ENCODE data around the gene PGBD5.

The PGBD5 gene

DNA sequence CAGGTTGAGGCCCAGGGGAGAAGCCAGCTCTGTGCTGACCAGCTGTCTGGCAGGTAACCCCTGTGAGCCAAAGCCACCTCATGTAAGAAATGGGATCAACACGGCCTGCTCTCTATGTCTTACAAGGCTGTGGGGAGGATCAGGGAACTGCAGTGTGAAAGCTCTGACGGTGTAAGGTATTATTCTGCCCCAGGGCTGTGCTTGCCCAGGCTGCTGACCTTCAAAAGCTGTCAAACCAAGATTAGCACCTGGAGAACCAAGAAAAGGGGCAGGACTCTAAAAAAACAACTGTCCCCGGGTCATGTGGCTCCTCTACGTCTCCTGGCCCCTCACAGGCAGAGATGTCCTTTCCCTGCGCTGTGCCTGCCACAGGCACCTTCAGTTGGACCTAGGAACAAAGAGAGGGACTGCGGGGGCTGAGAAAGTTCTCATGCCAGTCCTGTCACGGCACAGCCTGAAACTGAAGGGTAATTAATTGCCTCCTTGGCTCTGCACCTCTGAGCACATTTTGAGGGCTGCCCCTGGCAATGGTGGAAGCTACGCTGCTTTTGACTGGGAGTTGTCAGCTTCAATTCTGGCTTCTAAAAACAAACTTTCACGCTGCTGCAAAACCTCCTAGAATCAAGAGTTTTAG, 77.6 kb downstream of the PGBD5 start:
- DNase-seq (ENCODE audit: low spot score): no peak

DNA sequence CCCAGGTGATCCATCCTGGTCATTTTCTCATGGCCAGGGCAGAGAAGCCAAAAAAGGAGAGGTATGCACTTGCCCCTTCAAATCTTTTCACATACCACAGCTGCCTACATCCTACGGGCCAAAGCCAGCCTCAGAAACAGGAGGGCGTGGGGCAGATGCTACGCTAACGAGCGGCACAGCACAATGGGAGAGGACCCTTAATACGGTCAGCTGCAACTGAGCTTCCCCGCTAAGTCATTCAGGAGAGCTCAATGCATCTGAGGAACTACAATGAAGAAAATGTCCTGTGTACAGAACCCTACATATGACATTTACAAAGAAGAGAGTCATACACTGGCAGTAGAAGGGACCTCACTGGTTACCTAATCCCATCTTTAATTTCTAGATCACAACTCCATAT, 78.2 kb downstream of the PGBD5 start:
- no peak for DNase-seq (ENCODE audit: low spot score)

DNA sequence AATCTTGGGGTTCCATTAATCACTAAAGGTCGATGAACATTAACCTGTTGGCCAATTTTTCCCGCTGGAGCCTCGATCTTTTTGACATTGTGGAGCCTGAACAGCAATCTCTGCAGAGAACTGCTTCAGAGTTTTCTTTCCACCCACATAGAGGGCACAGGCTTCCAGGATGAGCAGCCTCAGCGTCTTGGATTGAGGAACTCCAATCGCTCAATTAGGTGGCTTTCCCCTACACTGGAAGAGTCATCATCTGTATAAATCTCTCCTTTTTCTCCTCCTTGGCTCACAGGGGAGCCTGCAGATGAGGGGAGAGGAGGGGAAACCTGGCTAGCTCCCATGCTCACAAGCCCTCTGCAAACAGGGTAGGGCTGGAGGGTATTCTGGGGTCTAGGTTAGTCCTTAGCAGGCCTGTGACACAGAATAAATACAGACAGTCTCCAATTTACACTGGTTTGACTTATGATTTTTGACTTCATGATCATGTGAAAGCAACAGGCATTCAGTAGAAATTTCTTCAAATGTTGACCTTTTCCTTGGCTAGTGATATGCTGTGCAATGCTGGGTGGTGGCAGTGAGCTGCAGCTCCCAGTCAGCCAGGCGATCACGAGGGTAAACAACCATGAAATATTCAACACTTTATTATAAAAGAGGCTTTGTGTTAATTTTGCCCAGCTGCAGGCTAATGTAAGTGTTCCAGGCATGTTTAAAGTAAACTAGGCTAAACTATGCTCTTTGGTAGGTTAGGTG, 80.8 kb downstream of the PGBD5 start:
- DNase-seq (ENCODE audit: low spot score): no peak

DNA sequence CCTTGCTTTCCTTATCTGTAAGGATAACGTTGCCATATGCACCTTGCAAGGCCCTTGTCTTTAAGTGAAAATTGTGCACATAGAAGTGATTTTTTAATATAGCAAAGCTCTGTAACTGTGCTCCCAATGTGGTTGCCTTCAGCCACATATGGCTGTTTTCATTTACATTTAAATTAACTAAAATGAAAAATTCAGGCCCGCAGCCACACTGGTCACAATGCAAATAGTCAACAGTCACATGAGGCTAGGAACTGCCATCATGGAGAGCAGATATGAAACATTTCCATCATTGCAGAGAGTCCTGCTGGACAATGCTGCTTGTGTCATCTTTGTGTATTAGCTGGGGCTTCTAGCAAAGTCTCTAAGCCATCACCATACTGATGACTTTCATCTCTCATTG, 83.4 kb downstream of the PGBD5 start:
- DNase-seq (ENCODE audit: low spot score): no peak

DNA sequence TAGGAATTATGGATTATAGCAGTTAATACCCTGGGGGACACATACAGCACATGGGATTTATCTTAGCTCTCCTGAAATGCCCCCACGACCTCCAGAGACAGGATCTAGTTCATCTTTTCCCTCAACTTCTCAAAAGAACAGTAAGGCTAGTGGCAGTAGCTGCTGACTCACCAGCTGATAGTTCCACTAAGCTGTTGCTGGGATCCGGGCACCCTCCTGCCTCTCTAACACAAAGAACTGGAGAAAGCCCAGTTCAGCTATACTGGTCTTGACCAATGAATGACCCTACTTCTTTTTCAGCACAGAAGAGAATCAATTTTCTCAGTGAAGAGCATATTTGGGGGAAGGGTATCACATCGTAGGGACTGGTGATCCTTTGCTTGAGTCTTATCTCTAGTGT, 84.1 kb downstream of the PGBD5 start:
- no peak for DNase-seq (ENCODE audit: low spot score)

DNA sequence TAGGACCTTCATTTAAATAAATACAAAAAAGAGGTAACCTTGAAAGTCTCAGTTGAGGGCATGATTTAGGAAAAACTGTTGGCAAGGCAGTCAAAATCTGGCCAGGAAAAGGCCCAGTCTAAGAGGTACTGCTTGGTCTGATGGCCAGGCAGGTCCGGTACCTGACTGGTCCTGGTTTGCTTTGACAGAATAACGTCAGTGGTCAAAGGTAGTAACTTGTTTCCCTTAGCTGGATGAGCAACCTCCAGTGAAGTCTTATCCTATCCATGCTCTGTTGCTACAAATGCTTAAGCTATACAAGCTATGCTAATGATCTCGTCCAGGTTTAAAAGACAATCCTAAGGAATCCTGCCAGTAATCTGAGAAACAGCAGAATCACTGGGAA, 85.0 kb downstream of the PGBD5 start:
- DNase-seq (ENCODE audit: low spot score): no peak

DNA sequence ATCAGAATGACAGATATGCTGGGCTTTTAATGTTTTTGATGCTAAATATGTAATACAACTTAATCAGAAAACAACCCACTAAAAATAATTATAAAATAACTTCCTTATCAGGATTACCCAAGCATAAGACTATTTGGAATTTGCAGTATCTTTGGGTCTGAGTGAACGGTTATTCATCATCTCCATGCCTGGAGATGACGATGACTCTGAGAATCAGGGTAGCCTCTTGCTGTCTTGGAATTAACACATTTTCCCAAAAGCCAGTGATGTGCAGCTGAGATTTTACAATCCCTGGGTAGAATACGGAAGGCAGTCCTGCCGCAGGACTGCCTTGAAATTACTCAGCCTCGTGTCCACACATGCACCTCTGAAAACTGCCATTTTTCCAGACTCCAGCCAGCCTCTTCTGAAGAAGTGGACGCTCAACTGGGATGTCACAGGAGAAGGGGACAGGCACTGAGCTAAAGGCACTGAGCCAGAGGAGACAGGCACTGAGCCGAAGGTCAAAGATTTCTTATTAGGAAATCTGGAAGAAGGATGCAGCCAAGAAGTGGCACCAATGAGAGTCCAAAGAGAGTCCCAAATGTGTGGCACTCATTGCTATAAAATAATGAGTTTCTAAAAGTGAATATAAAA, 85.5 kb downstream of the PGBD5 start:
- no peak for DNase-seq (ENCODE audit: low spot score)

DNA sequence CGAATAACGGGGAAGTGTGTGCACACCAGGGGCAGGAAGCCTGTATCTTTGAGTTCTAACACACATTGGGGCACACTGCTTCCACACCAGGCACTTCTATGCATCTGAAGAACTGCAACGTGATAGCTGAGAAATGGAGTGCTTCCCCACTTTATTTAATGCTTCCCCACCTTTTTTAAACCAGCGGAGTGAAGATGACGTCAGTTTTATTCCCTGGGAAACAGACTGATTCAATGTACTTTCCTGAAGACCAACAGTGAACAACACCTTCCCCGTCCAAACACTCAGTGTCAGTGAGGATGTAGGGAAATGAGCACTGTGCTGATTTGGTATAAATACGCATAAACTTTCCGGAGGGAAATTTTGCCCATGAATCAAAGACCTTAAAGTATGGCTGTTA, 87.1 kb downstream of the PGBD5 start:
- DNase-seq (ENCODE audit: low spot score): no peak

DNA sequence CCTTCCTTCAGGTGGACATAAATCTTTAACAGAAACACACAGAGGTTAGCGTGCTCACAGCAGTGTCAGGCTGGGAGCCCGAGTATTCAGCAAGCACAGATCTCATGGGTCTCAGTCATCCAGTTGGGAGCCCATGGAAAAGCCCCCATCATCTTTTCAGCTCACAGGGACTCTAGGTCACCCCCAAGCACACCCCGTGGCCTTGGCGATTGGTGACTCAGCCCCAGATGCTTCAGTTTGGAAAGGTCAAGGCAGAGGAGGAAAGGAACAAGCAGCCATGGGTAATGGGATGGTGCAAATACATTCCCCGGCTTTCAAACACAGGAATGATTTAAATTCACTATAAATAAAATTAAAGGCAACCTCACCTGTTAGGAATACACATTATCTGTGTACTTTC, 88.9 kb downstream of the PGBD5 start:
- no peak for DNase-seq (ENCODE audit: low spot score)

DNA sequence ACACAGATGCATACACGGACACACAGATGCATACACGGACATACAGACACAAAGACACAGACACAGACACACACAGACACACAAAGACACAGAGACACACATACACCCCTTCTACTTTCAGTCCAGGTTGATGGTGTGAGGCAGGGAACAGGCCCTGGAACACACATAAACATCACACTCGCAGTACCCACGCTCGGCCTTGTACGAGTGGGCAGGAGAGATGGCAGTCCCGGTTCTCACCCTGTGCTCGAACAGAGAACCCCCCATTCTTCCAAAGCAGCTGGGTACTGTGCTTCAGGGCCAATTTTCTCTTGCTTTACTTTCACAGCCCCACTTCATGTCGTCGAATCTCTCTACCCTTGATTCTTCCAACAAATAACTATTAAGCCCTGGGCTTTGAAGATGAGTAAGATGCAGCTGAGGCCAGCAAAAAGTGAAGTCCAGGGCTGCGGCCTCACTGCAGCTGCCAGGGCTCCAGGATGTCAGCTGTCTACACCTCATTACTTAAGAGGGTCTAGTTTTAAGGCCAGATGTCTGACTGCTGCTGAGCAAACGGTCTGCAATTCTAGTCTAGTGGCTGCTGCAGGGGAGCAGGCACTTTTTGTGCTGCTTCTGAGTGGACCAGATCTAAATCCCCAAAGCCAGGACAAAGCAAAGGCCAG, 90.1 kb downstream of the PGBD5 start:
- DNase-seq (ENCODE audit: low spot score): no peak

DNA sequence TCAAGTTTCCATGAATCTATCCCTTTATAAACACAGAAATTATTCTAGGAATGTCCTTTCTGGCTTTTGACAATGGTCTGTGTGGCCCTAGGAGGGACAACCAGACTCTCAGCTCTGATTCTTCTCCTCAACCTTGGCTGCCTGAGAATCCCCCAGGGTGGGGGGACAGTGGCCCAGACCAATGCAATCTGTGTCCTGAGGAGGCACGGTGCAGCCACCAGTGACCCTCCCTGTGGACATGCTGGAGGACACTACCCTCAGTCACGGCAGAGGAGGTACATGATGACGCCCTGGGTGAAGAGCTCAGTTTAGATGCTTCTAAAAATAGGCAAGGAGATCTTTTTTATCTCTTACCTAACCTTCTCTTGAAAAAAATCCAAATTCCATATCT, 91.7 kb downstream of the PGBD5 start:
- DNase-seq (ENCODE audit: low spot score): no peak

DNA sequence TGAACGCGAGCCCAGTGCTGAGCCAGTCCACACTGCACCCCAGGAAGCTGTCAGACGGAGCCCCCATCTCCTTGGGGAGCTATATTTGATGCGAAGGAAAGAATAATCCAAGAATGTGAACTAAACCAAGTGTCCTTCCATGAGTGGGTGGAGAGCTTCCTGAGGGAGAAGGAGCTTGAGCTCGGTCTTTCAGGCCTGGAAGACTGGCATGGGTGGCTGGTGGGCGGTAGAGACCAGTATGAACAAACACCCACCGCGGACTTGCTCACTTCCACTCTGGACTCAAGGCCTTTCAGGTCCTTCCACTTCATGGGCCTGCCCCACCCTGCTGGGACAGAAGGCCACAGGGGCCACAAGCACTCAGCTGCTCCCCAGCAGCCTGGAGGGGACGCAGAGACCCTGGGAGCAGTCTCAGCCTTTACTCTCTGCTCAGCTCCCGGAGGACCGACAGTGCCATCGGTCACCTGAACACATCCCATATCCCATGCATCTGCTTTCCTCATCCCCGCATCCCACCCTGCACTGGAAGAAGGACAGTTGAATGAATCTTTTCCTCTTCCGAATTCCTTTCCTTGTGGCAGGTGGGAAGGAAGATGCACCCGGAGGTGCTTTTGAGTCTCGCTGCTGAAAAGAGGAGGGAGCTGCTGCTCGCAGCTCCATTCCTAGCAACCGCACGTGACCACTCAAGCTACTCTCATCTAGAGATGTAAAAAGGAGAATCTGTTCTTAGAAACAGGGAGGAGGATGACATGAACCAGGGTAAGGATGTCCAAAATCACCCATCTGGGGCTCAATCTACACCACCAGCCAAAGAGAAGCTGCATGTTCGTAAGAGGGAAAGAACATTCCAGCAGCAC, 92.3 kb downstream of the PGBD5 start:
- DNase-seq (ENCODE audit: low spot score): no peak

DNA sequence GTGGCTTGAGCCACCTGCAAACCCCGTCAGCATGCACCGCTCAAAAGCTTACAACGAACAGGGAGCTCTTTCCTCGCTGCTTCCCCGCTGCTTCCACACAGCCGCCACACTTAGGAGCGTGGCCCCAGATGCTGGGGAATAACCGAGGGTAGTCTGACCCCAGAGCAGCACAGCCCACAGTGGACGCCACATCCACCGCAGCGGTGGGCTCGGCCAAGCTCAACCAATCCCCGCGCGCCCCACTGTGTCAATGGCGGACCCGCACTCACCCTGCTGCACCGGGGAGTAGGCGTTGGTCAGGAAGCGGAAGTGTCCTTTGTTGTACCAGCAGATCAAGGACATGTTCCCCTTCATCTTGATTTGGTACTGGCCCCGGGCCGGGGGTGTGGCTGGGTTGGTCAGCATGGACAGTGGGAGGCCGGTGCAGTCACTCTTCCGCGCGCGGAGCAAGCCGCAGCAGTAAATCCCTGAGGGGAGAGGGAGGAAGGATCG, 93.5 kb downstream of the PGBD5 start:
- DNase-seq (ENCODE audit: low spot score): no peak

DNA sequence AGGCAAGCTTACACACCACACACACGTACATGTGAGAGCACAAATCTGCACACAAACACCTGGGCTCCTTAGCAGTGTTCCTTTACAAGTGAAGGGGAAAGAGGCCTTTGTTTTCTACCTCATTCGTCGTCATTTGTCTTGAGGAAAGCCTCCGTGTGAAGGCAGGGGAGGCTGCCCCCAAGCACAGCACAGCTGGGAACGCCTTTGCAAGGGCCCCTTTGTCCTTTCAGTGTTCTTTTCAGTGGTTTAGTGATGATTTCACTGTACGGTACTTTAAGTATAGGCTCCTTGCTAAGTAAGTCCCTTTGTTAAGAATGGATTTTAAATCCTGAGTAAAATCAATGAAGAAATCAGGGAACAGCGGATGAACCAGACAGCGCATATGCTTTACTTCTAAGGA, 94.1 kb downstream of the PGBD5 start:
- no peak for DNase-seq (ENCODE audit: low spot score)

DNA sequence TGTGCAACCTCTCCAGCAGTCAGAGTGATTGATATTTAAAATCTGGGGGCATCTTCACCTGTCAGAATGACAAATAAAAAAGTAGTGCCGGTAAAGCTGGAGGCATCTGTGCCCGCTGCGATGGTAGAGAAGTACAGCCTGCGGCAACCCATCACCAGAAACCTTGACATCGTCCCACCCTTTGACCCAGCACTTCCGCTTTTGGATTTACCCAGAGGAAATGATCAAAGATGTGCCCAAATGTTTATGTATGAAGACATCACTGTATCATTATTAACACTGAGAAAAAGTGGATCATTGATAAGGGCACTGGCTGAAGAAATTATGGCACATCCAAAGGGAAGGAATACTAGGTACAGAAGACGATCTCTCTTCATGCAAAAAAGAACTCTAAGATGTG, 96.0 kb downstream of the PGBD5 start:
- DNase-seq (ENCODE audit: low spot score): no peak

DNA sequence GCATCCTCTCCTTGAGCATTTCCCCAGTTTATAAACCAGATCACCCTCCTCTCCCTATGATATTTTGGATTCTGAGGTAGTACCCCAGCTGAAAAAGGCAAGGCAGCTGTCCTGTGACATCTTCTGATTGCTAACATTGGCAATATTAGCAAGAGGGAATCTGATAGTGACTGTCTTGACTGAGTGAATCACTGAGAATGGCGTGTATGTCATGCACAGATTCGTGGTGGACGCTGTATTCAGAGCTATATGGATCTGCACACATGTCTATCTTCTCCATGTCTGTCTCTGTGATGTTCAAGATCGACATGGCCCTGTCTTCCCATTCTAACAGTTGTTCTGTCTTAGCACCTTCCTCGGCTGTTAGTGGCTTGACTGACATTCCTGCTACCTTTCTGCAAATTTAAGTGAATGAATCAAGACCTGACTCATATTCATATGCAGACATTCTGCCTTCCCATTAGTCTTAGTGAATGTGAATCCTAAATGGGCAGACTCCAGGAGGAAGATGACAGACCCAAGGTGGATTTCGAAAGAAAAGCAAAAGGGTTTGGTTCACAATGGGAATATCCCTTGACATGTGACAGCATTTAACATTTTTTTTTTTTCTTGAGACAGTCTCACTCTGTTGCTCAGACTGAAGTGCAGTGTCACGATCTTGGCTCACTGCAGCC, 97.7 kb downstream of the PGBD5 start:
- DNase-seq (ENCODE audit: low spot score): no peak

DNA sequence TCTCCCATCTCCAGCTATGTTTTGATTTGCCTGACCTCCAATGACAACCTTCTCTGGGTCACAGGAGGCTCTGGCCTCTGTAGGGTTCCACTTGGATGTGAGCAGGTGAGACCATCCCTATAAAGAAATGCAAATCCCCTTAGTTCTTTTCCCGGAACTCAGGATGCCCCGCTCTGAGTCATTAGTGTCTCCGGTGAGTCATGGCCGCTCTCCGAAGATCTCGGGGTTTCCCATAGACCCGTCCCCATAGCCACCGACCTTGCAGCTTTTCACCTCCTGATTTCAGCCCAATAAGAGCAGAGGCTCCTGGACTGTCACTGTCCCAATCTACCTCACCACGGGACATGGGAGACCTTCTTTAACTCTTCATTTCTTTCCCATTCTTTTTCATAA, 98.2 kb downstream of the PGBD5 start:
- no peak for DNase-seq (ENCODE audit: low spot score)

DNA sequence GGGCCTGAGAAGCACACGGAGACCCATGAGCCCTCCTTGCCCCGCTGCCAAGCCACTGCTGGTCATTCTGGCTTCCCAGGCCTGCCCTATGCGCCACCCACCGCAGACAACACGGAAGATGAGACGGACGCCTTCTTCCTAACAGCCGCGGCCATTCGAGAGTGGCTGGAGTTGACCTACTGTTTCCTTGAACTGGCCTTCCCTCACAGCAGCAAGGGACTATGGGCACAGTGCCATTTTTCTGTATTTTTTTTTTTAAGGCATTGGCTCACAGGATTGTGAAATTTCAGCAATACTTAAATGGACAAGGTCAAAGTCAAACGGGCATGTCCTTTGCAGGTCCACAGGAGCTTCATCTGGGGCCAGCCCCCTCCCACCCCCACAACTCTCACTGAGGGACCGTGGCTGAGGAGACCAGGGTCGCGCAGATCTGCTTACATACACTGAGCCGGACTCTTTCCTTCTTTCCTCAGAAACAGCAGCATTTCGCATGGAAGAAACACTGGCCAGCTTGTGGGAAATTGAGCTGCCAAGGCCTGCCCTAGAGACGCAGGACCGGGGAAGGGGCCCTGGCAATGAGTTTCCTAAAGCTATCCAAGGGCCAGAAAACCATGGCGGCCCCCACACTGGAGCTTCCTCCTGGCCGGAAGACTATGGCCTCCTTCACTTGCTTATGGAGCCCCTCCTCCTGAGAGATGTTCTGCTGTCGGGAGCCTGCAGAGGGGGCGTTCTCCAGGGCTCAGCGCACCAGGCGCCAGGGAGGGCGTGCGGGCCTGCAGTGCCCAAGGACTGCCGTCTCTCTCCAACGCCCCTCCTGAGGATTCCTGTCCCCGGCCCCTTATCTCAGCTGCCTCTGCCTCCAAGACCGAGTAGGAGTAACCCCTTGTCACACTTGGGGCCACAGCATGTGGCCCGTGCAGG, 98.9 kb downstream of the PGBD5 start:
- no peak for DNase-seq (ENCODE audit: low spot score)

DNA sequence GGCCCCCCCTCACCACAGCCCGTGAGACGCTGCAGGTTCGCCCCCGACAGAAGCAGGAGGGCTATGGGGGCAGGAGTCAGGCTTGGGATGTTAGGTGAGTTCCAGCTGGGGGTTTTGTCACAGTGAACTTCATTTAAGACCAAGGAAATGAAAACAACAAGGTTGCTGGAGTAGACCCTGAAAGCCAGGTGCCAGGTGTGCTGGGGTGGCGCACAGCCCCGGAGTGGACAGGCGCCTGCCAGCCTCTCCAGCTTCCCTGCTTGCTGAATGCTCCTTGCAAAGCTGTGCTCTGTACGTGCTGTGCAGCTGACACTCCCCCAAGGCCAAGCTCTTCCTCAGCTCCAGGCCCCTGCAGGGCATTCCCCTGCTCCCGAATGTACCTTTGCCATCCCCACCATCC, 102.4 kb downstream of the PGBD5 start:
- DNase-seq (ENCODE audit: low spot score): no peak

DNA sequence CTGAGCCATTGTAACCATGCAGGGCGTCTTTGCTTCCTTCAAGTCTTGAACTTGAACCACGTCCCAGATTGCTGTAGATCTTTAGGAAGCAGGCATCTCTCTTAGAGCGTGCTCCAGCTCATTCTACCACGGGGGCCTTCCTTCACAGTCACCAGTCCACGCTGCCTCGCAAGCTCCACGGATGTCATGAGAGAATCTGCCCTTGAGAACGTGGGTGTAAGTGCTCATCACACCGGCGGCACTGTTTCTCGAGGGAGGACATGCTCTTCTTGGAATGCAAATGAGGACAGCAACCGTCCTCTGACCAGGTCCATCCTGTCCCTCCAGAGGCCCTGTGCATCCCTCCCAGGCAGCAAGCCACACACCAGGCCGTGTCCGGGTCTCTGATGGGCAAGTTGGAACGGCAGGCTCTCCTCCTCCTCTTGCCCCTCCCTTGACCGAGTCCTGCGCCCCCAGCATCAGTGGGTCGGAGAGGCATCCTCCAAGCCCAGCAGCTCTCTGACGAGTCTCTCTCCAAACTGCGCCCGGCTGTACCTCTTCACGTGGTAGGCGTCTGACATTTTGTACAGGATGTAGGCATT, 103.1 kb downstream of the PGBD5 start:
- no peak for DNase-seq (ENCODE audit: low spot score)
